Hepatocyte (in vitro differentiated cells): ENCODE data around the gene RPS21.

Experiments
- EZH2 ChIP-seq: fragments of 200-600 bp; sonication (generic); IDR thresholded peaks from 2 replicates; pipeline ENCODE4 v1.6.1; 2016; ENCODE audit warnings: antibody characterized with exemption, mild to moderate bottlenecking, borderline replicate concordance
- TF ChIP-seq, protein P1 (sequence below): fragments of 200-600 bp; sonication (generic); IDR thresholded peaks from 2 replicates; pipeline ENCODE4 v1.5.1; 2016; ENCODE audit warnings: antibody characterized with exemption, mild to moderate bottlenecking; ENCODE audit not compliant: poor library complexity

DNA sequence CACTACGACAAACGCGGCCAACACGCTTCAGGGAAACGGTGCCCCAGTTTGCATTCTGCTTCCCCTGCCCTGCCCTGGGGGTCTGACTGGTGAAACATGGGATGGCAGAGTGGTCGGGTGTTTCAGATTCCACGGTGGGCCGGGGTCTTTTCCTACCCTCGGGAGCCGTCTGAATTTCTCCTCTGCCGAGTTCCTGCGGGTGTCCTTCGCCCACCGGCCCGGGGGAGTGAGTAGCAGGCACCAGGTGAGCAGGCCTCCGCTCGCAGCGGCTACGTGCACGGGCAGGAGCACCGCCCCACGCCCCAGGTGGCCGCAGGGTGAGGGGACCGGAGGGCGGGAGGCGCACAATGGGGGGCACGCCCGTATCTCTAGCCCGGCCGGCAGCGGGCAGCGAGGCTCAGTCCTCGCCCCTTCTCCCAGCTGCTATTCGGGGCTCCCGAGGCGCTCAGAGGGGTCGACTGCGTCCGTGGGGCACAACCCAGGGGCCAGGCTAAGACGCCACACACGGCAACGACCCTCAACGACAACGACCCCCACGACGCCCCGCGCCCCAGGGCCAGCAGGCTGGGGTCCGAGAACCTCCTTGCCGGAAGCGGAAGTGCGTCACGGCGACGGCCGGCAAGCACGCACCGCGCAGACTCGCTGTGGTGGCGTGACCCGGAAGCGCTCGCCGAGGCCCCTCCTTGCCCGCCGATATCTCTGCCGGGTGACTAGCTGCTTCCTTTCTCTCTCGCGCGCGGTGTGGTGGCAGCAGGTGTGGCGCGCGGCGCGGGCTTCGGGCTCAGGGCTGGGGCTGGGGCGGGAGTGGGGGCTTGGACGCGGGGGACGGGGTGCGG lies at the start of gene RPS21:
- TF ChIP-seq, protein P1, sequence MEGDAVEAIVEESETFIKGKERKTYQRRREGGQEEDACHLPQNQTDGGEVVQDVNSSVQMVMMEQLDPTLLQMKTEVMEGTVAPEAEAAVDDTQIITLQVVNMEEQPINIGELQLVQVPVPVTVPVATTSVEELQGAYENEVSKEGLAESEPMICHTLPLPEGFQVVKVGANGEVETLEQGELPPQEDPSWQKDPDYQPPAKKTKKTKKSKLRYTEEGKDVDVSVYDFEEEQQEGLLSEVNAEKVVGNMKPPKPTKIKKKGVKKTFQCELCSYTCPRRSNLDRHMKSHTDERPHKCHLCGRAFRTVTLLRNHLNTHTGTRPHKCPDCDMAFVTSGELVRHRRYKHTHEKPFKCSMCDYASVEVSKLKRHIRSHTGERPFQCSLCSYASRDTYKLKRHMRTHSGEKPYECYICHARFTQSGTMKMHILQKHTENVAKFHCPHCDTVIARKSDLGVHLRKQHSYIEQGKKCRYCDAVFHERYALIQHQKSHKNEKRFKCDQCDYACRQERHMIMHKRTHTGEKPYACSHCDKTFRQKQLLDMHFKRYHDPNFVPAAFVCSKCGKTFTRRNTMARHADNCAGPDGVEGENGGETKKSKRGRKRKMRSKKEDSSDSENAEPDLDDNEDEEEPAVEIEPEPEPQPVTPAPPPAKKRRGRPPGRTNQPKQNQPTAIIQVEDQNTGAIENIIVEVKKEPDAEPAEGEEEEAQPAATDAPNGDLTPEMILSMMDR: no peak
- no peak for TF ChIP-seq EZH2
